ENCODE results near the gene ANKRD50.

DNA sequence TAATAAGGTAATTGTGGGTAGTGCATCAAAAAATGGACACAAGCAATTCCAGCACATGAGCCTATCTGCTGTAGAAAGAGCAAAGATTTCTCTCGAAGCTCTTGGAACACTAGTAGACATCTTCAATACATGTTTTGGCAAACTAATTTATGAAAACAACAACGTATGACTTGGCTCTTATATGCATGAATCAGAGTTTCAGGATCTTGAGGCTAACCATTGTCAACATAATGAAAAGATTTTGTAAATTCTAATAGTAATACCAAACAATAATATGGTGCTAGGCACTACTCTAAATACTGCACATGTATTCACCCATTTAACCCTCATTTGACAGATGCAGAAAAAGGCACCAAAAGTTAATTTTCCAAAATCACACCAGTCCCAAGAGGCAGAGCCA is 25.1 kb upstream of the ANKRD50 start:
- TF ChIP-seq, protein P1, sequence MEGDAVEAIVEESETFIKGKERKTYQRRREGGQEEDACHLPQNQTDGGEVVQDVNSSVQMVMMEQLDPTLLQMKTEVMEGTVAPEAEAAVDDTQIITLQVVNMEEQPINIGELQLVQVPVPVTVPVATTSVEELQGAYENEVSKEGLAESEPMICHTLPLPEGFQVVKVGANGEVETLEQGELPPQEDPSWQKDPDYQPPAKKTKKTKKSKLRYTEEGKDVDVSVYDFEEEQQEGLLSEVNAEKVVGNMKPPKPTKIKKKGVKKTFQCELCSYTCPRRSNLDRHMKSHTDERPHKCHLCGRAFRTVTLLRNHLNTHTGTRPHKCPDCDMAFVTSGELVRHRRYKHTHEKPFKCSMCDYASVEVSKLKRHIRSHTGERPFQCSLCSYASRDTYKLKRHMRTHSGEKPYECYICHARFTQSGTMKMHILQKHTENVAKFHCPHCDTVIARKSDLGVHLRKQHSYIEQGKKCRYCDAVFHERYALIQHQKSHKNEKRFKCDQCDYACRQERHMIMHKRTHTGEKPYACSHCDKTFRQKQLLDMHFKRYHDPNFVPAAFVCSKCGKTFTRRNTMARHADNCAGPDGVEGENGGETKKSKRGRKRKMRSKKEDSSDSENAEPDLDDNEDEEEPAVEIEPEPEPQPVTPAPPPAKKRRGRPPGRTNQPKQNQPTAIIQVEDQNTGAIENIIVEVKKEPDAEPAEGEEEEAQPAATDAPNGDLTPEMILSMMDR (IDR thresholded peaks at IDR 0.05), result no peak
- no peak for TF ChIP-seq POLR2A (IDR thresholded peaks at IDR 0.05)
